HepG2 (cell line): Measurements from ENCODE around the gene SNAP47.

Experiments used
- DMAP1 ChIP-seq: IDR thresholded peaks from 2 replicates; pipeline ENCODE4 v1.6.1; 2016
- MEIS2 ChIP-seq: sonication (generic); formaldehyde crosslinking; IDR thresholded peaks from 2 replicates; pipeline ENCODE4 v1.9.0; 2021; ENCODE audit warnings: mild to moderate bottlenecking, missing genetic modification reagents
- MIXL1 ChIP-seq: IDR thresholded peaks from 2 replicates; pipeline ENCODE4 v1.6.1; 2016
- POLR2A ChIP-seq, 2 experiments: IDR thresholded peaks; 2 replicates each; pipeline ENCODE4 v1.6.1; 2011; ENCODE audit warnings: low read depth in 2 of 2, low read length in 2 of 2, mild to moderate bottlenecking in 1 of 2, moderate library complexity in 1 of 2; ENCODE audit not compliant: insufficient read depth in 1 of 2
- SP2 ChIP-seq: sonication (generic); formaldehyde crosslinking; IDR thresholded peaks from 2 replicates; pipeline ENCODE4 v1.5.1; 2020; ENCODE audit warnings: mild to moderate bottlenecking, missing genetic modification reagents
- ZBTB37 ChIP-seq: sonication (generic); formaldehyde crosslinking; IDR thresholded peaks from 2 replicates; pipeline ENCODE4 v1.4.0; 2020; ENCODE audit warnings: mild to moderate bottlenecking, missing genetic modification reagents
- ZBTB39 ChIP-seq: sonication (generic); formaldehyde crosslinking; IDR thresholded peaks from 2 replicates; pipeline ENCODE4 v1.5.0; 2020; ENCODE audit warnings: missing genetic modification reagents
- ZBTB7A ChIP-seq: sonication (generic); formaldehyde crosslinking; IDR thresholded peaks from 2 replicates; pipeline ENCODE4 v1.8.0; 2022; ENCODE audit warnings: mild to moderate bottlenecking, missing genetic modification reagents
- ZFX ChIP-seq: sonication (generic); formaldehyde crosslinking; IDR thresholded peaks from 2 replicates; pipeline ENCODE4 v1.4.0; 2020; ENCODE audit warnings: mild to moderate bottlenecking, low read depth, missing genetic modification reagents, moderate library complexity
- ZNF138 ChIP-seq: sonication (generic); formaldehyde crosslinking; IDR thresholded peaks from 2 replicates; pipeline ENCODE4 v1.5.0; 2020; ENCODE audit warnings: mild to moderate bottlenecking, low read depth, missing genetic modification reagents
- ZNF619 ChIP-seq: sonication (generic); formaldehyde crosslinking; IDR thresholded peaks from 2 replicates; pipeline ENCODE4 v1.4.0; 2020; ENCODE audit warnings: mild to moderate bottlenecking, missing genetic modification reagents
- ZNF768 ChIP-seq: sonication (generic); formaldehyde crosslinking; IDR thresholded peaks from 2 replicates; pipeline ENCODE4 v1.4.0; 2020; ENCODE audit warnings: missing genetic modification reagents
- ZSCAN20 ChIP-seq: sonication (generic); formaldehyde crosslinking; IDR thresholded peaks from 2 replicates; pipeline ENCODE4 v1.4.0; 2020; ENCODE audit warnings: missing genetic modification reagents, mild to moderate bottlenecking, borderline replicate concordance
- TF ChIP-seq, protein P1 (sequence below): sonication (generic); formaldehyde crosslinking; IDR thresholded peaks from 2 replicates; pipeline ENCODE4 v1.5.0; 2020; ENCODE audit warnings: mild to moderate bottlenecking, missing genetic modification reagents, moderate library complexity

GRCh38 chr1:227766015-227766634, 30.9 kb downstream of the SNAP47 start:
- no peak for TF ChIP-seq ZNF768 (CRISPR knock-in tag)
- TF ChIP-seq, protein P1, sequence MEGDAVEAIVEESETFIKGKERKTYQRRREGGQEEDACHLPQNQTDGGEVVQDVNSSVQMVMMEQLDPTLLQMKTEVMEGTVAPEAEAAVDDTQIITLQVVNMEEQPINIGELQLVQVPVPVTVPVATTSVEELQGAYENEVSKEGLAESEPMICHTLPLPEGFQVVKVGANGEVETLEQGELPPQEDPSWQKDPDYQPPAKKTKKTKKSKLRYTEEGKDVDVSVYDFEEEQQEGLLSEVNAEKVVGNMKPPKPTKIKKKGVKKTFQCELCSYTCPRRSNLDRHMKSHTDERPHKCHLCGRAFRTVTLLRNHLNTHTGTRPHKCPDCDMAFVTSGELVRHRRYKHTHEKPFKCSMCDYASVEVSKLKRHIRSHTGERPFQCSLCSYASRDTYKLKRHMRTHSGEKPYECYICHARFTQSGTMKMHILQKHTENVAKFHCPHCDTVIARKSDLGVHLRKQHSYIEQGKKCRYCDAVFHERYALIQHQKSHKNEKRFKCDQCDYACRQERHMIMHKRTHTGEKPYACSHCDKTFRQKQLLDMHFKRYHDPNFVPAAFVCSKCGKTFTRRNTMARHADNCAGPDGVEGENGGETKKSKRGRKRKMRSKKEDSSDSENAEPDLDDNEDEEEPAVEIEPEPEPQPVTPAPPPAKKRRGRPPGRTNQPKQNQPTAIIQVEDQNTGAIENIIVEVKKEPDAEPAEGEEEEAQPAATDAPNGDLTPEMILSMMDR (CRISPR knock-in tag), result no peak
- no peak for TF ChIP-seq DMAP1
- TF ChIP-seq ZNF138 (CRISPR knock-in tag), result no peak
- no peak for TF ChIP-seq ZBTB7A (CRISPR knock-in tag)
- TF ChIP-seq MIXL1 (CRISPR knock-in tag), result no peak
- TF ChIP-seq ZBTB37 (CRISPR knock-in tag), result no peak
- TF ChIP-seq ZSCAN20, result no peak
- TF ChIP-seq POLR2A (IDR thresholded peaks at IDR 0.05; ENCODE audit: insufficient read depth in 1 of 2, low read depth in 2 of 2, low read length in 2 of 2), result no peak
- TF ChIP-seq ZFX (CRISPR knock-in tag), result no peak
- TF ChIP-seq ZBTB39 (CRISPR knock-in tag), result no peak
- TF ChIP-seq SP2 (CRISPR knock-in tag), result no peak
- no peak for TF ChIP-seq MEIS2 (CRISPR knock-in tag)
- TF ChIP-seq ZNF619 (CRISPR knock-in tag), result no peak
